Endometrium (tissue), 2 donors: ENCODE data around the gene TBC1D9.
"Not testable (repeated sequence)": the region's sequence is repeated elsewhere in the genome, so short reads cannot be mapped to it uniquely, and the experiment has no call there.

Source experiments
- FAIRE-seq: peaks from 2 replicates; lab custom pipeline; 2012; peaks lifted over from hg19 to GRCh38; lab: Jason Lieb, UNC
- donor health status: control.
- donor health status: control.

The TBC1D9 gene

GRCh38 chr4:140756319-140757231 is at the start of gene TBC1D9:
Gene TBC1D9, minus strand, starts transcription at chr4:140756385. Its CDS starts 340 bp downstream, at chr4:140756045.
- FAIRE-seq, result peak; percentile 29

- no peak for FAIRE-seq
Measured at GRCh38 chr4:140805293-140805692, 49.1 kb upstream of the TBC1D9 start.

- no peak for FAIRE-seq
Measured at GRCh38 chr4:140802591-140802990, 46.4 kb upstream of the TBC1D9 start.

GRCh38 chr4:140800666-140801065 is 44.5 kb upstream of the TBC1D9 start:
- no peak for FAIRE-seq

- FAIRE-seq, result no peak
Measured at GRCh38 chr4:140799686-140800225, 43.6 kb upstream of the TBC1D9 start.

- FAIRE-seq, result no peak
Measured at GRCh38 chr4:140793291-140793690, 37.1 kb upstream of the TBC1D9 start.

- FAIRE-seq, result no peak
Measured at GRCh38 chr4:140790765-140791164, 34.6 kb upstream of the TBC1D9 start.

GRCh38 chr4:140790171-140790570 is 34.0 kb upstream of the TBC1D9 start:
- no peak for FAIRE-seq

- no peak for FAIRE-seq
Measured at GRCh38 chr4:140789759-140790158, 33.6 kb upstream of the TBC1D9 start.

GRCh38 chr4:140782787-140783186 is 26.6 kb upstream of the TBC1D9 start:
- FAIRE-seq, result not testable (repeated sequence)

- no peak for FAIRE-seq
Measured at GRCh38 chr4:140781596-140781995, 25.4 kb upstream of the TBC1D9 start.

GRCh38 chr4:140777894-140778293 is 21.7 kb upstream of the TBC1D9 start:
- FAIRE-seq, result no peak

- FAIRE-seq, result no peak
Measured at GRCh38 chr4:140777386-140777785, 21.2 kb upstream of the TBC1D9 start.

- FAIRE-seq, result no peak
Measured at GRCh38 chr4:140776556-140776955, 20.4 kb upstream of the TBC1D9 start.

- no peak for FAIRE-seq
Measured at GRCh38 chr4:140774956-140775355, 18.8 kb upstream of the TBC1D9 start.

- no peak for FAIRE-seq
Measured at GRCh38 chr4:140774510-140774909, 18.3 kb upstream of the TBC1D9 start.

GRCh38 chr4:140769209-140769608 is 13.0 kb upstream of the TBC1D9 start:
- FAIRE-seq, result no peak

- no peak for FAIRE-seq
Measured at GRCh38 chr4:140764785-140765392, 8.7 kb upstream of the TBC1D9 start.

GRCh38 chr4:140762202-140762601 is 6.0 kb upstream of the TBC1D9 start:
- no peak for FAIRE-seq

- no peak for FAIRE-seq
Measured at GRCh38 chr4:140757232-140757630, 1.0 kb upstream of the TBC1D9 start.

- no peak for FAIRE-seq
Measured at GRCh38 chr4:140755774-140756318, 339 bp downstream of the TBC1D9 start.

GRCh38 chr4:140754918-140755773 is 1.0 kb downstream of the TBC1D9 start:
- FAIRE-seq, result no peak
